ENCODE data around the gene ABI3BP. TPM values are rescaled to one million over a fixed set of nuclear protein-coding genes. Genes with fewer than 3 reads are reported as not detected.

ABI3BP gene
- total RNA-seq, 2 donors from 2014 or later: not detected

DNA sequence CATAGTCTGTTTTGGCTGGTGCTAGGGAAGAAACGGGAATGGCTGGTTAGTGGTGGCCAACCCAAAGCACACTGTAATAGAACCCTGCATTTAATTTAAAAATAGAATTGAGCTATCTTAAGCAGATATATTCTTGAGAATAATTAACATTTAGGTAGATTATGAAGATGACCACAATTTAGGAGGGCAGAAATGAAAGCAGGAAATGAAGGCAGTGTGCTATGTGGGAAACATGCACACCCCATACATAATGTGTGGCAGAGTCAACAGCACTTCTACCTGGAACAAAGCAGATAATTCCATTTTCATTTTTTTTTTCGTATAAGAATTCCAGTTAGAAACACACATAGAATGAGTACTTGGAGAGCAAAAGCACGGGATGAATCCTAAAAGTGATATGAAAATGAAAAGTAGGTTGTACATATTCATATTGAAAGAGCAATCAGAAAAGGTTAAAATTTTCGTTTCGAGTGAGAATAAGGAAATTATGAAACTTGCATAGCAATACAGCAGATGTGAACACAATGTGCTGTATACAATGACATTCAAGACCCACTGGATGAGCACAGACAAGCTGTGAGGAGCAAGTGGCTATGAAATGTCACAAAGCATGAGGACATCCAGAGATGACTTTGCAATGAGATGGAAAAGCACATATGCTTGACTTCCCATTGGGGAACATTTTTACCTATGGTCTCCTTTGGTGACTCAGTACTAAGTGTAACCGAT, 181.3 kb downstream of the ABI3BP start:
- DNase-seq (no peak), ATAC-seq (no peak)
- peaks cover 4% of the 10 kb centered on the region for H3K36me3 Mint-ChIP-seq (ENCODE audit: low read depth)
- H3K9me3 ChIP-seq (ENCODE audit: control insufficient read depth, low read length, poor library complexity, severe bottlenecking): no peaks in the 10 kb centered on the region
- H3K4me1 Mint-ChIP-seq: peaks cover 5% of the 10 kb centered on the region
- H3K4me3 Mint-ChIP-seq: no peak overlapping the region
- no peak overlapping the region for H3K27ac Mint-ChIP-seq
- peaks cover 39% of the 10 kb centered on the region for H3K27me3 Mint-ChIP-seq

DNA sequence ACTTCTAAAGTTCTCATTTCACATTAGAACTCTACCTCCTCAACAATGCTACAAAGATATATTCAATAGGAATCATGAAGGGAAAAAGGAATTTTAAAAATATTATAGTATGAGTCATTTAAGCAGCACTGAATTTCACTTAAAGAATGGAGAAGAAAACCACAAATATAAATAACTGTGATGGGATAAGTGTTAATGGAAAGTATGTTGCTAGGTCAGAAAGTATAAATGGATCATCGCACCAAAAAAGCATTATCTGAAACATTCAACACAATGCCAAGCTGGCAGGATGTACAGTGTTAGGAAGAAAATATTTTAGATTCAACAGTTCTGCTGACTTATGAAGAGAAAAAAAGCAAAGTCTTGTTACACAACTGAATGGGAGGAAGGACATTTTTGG, 182.6 kb downstream of the ABI3BP start:
- peaks cover 4% of the 10 kb centered on the region for H3K36me3 Mint-ChIP-seq (ENCODE audit: low read depth)
- H3K27ac Mint-ChIP-seq: no peak overlapping the region
- H3K4me3 Mint-ChIP-seq: no peak overlapping the region
- no peak for DNase-seq
- H3K9me3 ChIP-seq (ENCODE audit: control insufficient read depth, low read length, poor library complexity, severe bottlenecking): no peaks in the 10 kb centered on the region
- H3K27me3 Mint-ChIP-seq: peaks cover 32% of the 10 kb centered on the region
- peaks cover 5% of the 10 kb centered on the region for H3K4me1 Mint-ChIP-seq
- ATAC-seq: no peak

DNA sequence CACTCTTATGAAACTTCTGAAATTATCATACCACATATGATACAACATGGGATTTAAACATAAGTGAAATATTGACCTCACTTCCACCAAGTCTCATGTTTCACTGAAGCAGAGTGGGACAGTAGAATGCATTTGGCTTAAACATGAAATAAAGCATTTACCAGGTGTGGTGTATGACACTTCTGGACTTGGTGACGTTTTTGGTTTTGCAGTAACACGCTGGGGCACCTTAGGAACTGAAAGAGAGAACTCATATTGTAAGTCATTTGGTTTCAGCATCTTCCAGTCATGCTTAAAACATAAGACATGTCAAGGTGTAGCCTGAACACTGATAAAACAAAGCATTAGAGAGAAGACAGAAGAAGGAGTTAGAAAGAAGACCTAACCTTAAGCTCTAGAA, 188.6 kb downstream of the ABI3BP start:
- Mint-ChIP-seq H3K4me3 (no peak overlapping the region), H3K27me3 (peaks cover 26% of the 10 kb centered on the region), H3K27ac (no peak overlapping the region), H3K4me1 (no peaks in the 10 kb centered on the region), H3K36me3 (ENCODE audit: low read depth) (peaks cover 2% of the 10 kb centered on the region)
- DNase-seq (no peak), ATAC-seq (no peak)
- H3K9me3 ChIP-seq (ENCODE audit: control insufficient read depth, low read length, poor library complexity, severe bottlenecking): no peaks in the 10 kb centered on the region

DNA sequence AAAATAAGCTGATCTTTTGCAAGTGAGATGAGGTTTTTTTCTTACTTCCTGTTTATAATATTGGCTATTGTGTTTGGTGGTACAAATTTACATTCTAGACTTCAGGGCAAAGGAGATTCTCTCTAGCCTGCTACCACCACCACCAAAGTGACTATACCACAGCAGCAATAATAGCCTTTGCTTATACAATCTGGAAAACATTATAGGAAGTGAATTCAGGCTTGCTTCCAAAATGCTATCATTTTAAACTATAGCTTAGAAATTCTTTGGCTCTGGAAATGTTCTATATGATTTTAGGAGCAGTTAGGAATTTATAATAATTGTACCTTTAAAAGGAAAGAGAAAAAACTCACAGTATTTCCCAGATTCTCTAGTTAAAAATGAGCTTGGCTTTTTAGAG, 189.5 kb downstream of the ABI3BP start:
- ATAC-seq (no peak), DNase-seq (no peak)
- Mint-ChIP-seq H3K27ac (no peak overlapping the region), H3K36me3 (ENCODE audit: low read depth) (peaks cover 2% of the 10 kb centered on the region), H3K4me1 (peaks cover 2% of the 10 kb centered on the region), H3K4me3 (no peak overlapping the region), H3K27me3 (peaks cover 20% of the 10 kb centered on the region)
- H3K9me3 ChIP-seq (ENCODE audit: control insufficient read depth, low read length, poor library complexity, severe bottlenecking): no peaks in the 10 kb centered on the region

DNA sequence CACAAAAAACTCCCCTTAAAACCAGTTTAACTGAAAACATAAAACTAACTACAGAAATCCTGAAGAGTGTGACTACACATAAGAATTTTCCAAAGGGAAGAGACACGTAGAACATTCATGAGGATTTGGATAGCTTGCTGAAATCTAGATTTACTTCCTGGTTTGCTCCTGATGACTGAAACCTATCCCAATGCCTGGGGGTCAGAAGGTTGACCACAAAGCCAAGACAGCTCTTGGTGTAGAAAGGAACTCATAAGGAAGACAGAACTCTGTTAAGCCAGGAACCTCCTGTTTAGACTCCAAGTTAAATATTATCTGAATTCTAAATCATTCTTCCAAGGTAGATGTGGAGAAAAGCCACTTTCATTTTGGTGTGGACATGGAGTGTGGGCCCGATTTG, 191.1 kb downstream of the ABI3BP start:
- H3K9me3 ChIP-seq (ENCODE audit: control insufficient read depth, low read length, poor library complexity, severe bottlenecking): no peaks in the 10 kb centered on the region
- Mint-ChIP-seq H3K36me3 (ENCODE audit: low read depth) (peaks cover 2% of the 10 kb centered on the region), H3K4me1 (peaks cover 2% of the 10 kb centered on the region), H3K27ac (no peak overlapping the region), H3K4me3 (no peak overlapping the region), H3K27me3 (peaks cover 12% of the 10 kb centered on the region)
- ATAC-seq (no peak), DNase-seq (no peak)

DNA sequence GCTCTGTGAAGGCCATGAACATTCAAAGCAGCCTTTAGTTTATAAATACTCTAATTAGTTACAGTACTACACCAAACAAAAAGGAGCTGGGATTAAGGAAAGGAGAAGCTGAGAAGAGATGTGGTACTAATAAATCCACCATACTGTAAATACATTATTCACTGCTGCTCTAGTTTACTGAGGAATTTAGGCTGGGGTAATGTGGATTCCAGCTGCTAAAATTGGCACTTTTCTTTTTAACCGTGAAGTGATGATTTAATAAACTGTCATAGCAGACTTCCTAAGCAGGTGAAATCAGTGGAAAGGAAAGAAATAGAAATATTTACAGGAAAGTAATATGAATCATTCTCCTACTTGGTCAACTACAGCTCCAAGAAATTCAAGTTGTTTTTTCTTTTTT, 195.2 kb downstream of the ABI3BP start:
- H3K27me3 Mint-ChIP-seq: no peaks in the 10 kb centered on the region
- ATAC-seq (no peak), DNase-seq (no peak)
- no peak overlapping the region for H3K27ac Mint-ChIP-seq
- H3K4me3 Mint-ChIP-seq: no peak overlapping the region
- H3K4me1 Mint-ChIP-seq: peaks cover 6% of the 10 kb centered on the region
- no peaks in the 10 kb centered on the region for H3K36me3 Mint-ChIP-seq (ENCODE audit: low read depth)
- H3K9me3 ChIP-seq (ENCODE audit: control insufficient read depth, low read length, poor library complexity, severe bottlenecking): no peaks in the 10 kb centered on the region

DNA sequence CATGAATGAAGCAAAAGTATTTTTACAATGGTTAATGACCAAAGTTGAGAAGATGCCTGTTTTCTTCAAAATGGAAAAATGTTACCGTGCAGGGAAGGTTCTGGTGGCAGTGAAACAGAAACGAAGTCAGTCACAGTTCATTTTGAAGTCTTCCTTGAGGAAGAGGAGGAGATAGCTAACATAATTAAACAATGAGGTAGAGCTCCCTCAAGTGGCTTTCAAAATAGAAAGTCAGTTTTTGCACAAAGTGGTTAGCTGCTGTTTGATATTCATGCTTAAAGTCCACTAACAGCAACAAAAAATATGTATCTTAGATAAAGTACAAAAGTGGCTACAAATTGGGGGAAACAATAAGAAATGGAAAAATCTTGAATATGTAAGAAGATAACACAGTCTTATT, 196.7 kb downstream of the ABI3BP start:
- ATAC-seq (no peak), DNase-seq (no peak)
- peaks cover 6% of the 10 kb centered on the region for H3K4me1 Mint-ChIP-seq
- no peak overlapping the region for H3K4me3 Mint-ChIP-seq
- peaks cover 8% of the 10 kb centered on the region for H3K27me3 Mint-ChIP-seq
- H3K9me3 ChIP-seq (ENCODE audit: control insufficient read depth, low read length, poor library complexity, severe bottlenecking): no peaks in the 10 kb centered on the region
- H3K27ac Mint-ChIP-seq: peak overlapping the region; percentile 19
- no peaks in the 10 kb centered on the region for H3K36me3 Mint-ChIP-seq (ENCODE audit: low read depth)

DNA sequence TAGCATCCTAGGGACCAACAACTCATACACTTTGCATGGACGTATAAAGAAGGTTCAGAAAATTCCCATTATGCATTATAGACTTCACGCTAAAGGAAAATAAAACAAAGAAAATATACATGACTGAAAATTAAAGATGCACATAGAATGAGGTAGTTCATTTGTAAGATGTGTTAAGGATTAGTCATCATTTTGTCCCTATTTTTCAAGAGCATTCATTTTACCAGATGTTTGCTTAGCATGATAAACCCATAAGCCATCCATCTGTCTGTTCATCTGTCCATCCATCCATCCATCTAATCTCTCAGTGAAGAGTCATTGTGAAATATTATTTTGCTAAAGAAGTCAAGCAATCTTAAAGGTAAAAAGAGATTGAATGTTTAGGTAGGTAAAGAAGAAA, 203.6 kb downstream of the ABI3BP start:
- Mint-ChIP-seq H3K4me1 (no peaks in the 10 kb centered on the region), H3K27ac (no peak overlapping the region), H3K4me3 (no peak overlapping the region), H3K27me3 (peaks cover 8% of the 10 kb centered on the region), H3K36me3 (ENCODE audit: low read depth) (no peaks in the 10 kb centered on the region)
- H3K9me3 ChIP-seq (ENCODE audit: control insufficient read depth, low read length, poor library complexity, severe bottlenecking): no peaks in the 10 kb centered on the region
- DNase-seq (no peak), ATAC-seq (no peak)

DNA sequence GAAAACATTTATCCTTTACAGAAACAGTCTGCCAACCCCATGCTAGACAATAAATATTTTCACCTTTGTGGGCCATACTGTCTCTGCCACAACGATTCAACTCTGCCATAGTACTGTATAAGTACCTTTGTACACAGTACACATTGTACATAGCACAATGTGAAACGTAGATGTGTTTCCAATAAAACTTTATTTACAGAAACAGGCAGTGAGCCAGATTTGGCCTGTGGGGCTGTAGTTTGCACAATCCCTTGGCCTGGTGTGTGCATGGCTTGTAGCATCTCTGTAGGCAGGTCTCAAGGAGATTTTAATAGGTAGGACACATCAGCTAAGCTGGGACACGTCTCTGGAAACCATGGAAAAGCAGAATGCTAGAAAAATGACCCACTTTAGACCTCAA, 209.6 kb downstream of the ABI3BP start:
- no peak for ATAC-seq
- no peaks in the 10 kb centered on the region for H3K27me3 Mint-ChIP-seq

DNA sequence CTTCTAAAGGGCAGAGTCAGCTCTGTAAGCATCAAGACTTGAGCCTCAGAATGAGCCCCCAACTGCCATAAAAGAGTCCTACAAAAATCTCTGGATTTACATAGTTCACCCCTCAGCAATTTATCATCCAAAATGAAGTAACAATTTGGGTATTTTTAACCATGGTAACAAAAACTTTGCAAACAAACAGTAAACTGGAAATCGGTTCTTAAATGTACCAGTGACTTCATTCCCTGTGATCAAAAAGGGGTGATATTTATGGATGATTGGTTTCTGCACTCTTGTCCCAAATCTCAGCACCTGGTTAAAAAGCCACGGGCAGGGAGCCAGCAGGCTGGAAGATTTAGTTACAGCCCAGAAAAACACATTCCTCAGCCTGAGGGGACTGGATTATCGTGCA, 210.3 kb downstream of the ABI3BP start:
- Mint-ChIP-seq H3K27me3 (no peaks in the 10 kb centered on the region), H3K27ac (no peak overlapping the region), H3K4me1 (no peaks in the 10 kb centered on the region), H3K36me3 (ENCODE audit: low read depth) (no peaks in the 10 kb centered on the region), H3K4me3 (no peak overlapping the region)
- H3K9me3 ChIP-seq (ENCODE audit: control insufficient read depth, low read length, poor library complexity, severe bottlenecking): no peaks in the 10 kb centered on the region
- DNase-seq (no peak), ATAC-seq (no peak)

More for the DNA sequence above, 209.6 kb downstream of the ABI3BP start:
- Mint-ChIP-seq H3K4me3 (no peak overlapping the region), H3K27ac (no peak overlapping the region), H3K4me1 (no peaks in the 10 kb centered on the region), H3K36me3 (ENCODE audit: low read depth) (no peaks in the 10 kb centered on the region)
- H3K9me3 ChIP-seq (ENCODE audit: control insufficient read depth, low read length, poor library complexity, severe bottlenecking): no peaks in the 10 kb centered on the region
- no peak for DNase-seq

DNA sequence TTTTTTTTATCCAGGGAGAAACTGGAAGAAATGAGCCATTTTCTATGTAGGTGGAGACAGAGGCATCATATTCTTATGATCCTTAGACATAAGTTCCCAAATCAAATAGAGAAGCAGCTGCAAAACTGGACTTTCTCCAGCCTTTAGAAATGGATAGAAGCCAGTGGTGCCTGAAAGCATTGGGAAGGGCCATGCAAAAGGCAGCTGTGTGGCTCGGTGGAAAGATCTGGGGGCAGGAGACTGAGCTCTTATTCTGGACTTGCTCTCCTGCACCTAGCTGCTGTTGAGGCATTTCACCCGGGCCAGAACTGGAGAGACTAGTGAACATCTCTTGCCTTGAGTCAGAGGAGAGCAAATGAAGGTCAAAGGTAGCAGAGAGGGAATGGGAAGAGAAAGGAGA, 210.9 kb downstream of the ABI3BP start:
- ATAC-seq: no peak
- DNase-seq: no peak
- no peaks in the 10 kb centered on the region for H3K9me3 ChIP-seq (ENCODE audit: control insufficient read depth, low read length, poor library complexity, severe bottlenecking)
- Mint-ChIP-seq H3K4me1 (no peaks in the 10 kb centered on the region), H3K36me3 (ENCODE audit: low read depth) (no peaks in the 10 kb centered on the region), H3K4me3 (no peak overlapping the region), H3K27me3 (no peaks in the 10 kb centered on the region), H3K27ac (no peak overlapping the region)

DNA sequence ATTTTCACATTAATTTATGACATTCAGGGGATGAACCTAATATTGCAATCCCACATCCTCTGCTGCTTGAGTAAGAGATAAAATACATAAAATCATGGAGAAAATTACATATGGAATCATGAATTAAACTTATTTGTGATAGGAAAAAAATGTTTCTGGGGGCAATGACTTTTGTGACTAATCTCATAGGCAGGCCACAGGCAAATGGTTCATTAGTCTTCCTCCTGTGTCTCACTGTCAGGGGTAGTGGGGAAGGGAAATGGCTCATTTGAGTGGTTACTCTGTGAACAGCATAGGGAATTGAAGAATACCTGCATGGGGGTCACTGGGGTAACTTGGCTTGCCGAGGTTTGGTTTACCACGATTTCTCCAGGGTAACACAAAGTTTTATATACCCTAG, 211.9 kb downstream of the ABI3BP start:
- no peak for DNase-seq
- H3K4me3 Mint-ChIP-seq: no peak overlapping the region
- no peaks in the 10 kb centered on the region for H3K36me3 Mint-ChIP-seq (ENCODE audit: low read depth)
- no peak for ATAC-seq
- H3K9me3 ChIP-seq (ENCODE audit: control insufficient read depth, low read length, poor library complexity, severe bottlenecking): no peaks in the 10 kb centered on the region
- no peaks in the 10 kb centered on the region for H3K4me1 Mint-ChIP-seq
- H3K27ac Mint-ChIP-seq: no peak overlapping the region
- H3K27me3 Mint-ChIP-seq: no peaks in the 10 kb centered on the region

DNA sequence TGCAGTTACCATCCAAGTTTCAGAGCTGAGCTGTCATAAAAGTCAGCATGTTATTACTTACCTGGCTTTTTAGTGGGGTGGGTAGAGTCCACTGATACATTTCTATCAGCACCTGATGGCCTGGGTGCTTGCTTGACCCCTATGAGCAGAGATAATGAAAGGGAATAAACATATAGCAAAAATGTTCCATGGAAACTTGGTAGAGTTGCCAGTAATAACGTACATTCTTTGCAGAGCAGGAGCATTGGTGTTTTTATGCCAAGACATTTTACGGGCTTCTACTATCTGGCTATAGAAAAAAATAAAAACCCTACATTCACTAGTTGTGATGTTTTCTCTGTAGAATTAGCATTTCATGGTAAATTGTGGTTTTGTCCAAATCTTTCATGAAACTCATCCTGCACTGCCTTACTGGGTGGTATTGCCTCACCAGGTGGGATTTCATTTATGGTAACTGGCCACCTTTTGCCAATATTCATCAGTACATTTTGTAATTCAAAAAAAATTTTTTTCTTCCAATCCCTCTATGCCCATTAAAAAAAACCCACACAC, 213.1 kb downstream of the ABI3BP start:
- no peaks in the 10 kb centered on the region for H3K27me3 Mint-ChIP-seq
- no peaks in the 10 kb centered on the region for H3K36me3 Mint-ChIP-seq (ENCODE audit: low read depth)
- no peaks in the 10 kb centered on the region for H3K4me1 Mint-ChIP-seq
- DNase-seq (no peak), ATAC-seq (no peak)
- no peak overlapping the region for H3K27ac Mint-ChIP-seq
- no peaks in the 10 kb centered on the region for H3K9me3 ChIP-seq (ENCODE audit: control insufficient read depth, low read length, poor library complexity, severe bottlenecking)
- no peak overlapping the region for H3K4me3 Mint-ChIP-seq

DNA sequence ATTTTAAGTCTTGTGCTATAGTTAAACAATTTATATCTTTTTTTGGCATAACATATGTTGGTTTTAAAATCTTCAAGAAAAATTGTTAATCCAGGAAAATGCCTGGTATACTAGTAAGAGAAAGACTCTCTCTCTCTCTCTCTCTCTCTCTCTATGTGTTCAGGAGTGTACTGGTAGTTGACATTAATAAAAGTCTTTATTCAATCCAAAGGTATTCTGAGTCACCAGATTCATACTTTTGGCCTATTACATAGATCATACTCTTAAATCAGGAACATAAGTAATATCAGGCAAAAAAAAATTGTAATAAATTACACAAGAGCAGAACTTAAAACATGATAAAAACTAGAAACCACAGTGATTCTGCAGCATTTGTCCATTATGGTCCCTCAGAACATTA, 213.7 kb downstream of the ABI3BP start:
- DNase-seq (no peak), ATAC-seq (no peak)
- Mint-ChIP-seq H3K4me3 (no peak overlapping the region), H3K27me3 (no peaks in the 10 kb centered on the region), H3K27ac (no peak overlapping the region), H3K36me3 (ENCODE audit: low read depth) (no peaks in the 10 kb centered on the region), H3K4me1 (no peaks in the 10 kb centered on the region)
- H3K9me3 ChIP-seq (ENCODE audit: control insufficient read depth, low read length, poor library complexity, severe bottlenecking): no peaks in the 10 kb centered on the region

Data from T-helper 17 cell (primary cell).